Lower leg skin (tissue), 3 donors: ENCODE data around the gene GRK3.

Experiments used
- CTCF ChIP-seq, 3 donors: fragments of 450-650 bp; IDR thresholded peaks; one replicate each; pipeline ENCODE4 v1.5.1; 2016; ENCODE audit warnings: antibody characterized with exemption in 3 of 3, mild to moderate bottlenecking in 3 of 3, moderate library complexity in 2 of 3
- POLR2A ChIP-seq, 2 donors: fragments of 450-650 bp; IDR thresholded peaks; one replicate each; pipeline ENCODE4 v1.6.1; 2016 to 2017; ENCODE audit warnings: antibody characterized with exemption in 2 of 2, mild to moderate bottlenecking in 1 of 2, moderate library complexity in 1 of 2

- TF ChIP-seq CTCF (IDR thresholded peaks at IDR 0.05) (no peak), POLR2A (IDR thresholded peaks at IDR 0.05) (no peak)
These were observed 201.3 kb downstream of the GRK3 start for GRCh38 chr22:25765801-25766200.
